ENCODE data around the gene PGA4.
"Not testable (repeated sequence)": the region's sequence is repeated elsewhere in the genome, so short reads cannot be mapped to it uniquely, and the experiment has no call there.

PGA4 gene

DNA sequence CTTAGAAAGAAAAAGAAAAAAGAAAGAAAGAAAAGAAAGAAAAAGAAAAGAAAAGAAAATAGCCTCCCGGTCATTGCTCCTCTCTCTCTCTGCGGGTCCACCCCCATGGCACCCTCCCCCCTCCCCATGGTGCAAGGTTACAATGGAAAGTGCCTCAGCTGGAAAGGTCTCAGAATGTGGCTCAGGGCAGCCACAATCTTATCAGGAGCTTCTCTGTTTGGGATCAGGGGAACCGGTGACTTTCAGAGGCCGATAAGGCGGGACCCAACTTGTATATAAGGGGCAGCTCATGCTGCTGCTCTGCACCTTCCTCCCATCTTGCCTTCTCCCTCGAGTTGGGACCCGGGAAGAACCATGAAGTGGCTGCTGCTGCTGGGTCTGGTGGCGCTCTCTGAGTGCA is at the start of gene PGA4:
Gene PGA4, plus strand, starts transcription at position 301 of the 400 bp plus-strand sequence. Its CDS starts 54 bp downstream, at position 355.
- DNase-seq (ENCODE audit: low read depth), result not testable (repeated sequence)

DNA sequence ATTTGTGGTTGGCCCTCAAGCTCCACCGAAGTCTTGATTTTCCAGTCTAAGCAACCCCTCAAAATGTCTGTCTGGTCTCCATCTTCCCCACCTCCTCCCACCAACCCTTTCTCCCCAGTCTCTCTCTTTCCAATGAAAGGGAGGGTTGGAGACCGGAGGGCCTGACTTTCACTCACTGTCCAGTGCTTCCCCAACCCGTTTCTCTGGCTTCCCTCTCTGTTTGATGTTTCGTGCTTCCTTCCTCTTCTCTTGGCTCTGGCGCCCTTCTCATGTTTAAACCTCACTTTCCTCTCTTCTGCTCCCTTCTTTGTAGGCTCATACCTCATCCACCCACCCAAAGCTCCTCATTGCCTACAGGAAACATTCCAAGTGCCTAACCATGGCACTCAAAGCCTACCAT is 49.8 kb upstream of the PGA4 start:
- no peak for DNase-seq (ENCODE audit: low read depth)

GRCh38 chr11:61172888-61173287 is 49.3 kb upstream of the PGA4 start:
- no peak for DNase-seq (ENCODE audit: low read depth)

GRCh38 chr11:61173456-61173855 is 48.7 kb upstream of the PGA4 start:
- peak; percentile 18 for DNase-seq (ENCODE audit: low read depth)

DNA sequence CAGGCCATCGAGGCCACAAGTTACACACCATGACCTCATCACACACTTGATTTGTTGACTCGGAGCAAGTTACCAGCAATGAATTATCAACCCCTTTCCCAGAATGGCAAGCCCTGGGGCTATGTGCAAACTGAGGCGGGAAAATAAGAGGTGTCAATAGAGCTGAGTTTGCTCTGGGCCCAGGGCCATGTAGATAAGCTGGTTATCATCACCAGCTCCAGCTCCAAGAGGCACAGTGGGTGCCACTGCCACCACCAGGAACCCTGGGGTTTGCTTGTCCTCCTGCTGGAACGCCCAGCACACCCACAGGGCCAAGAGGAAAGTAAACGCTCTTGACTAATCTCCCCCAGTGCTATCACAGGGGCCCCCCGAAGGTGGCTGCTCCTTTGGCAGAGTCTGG is 47.9 kb upstream of the PGA4 start:
- no peak for DNase-seq (ENCODE audit: low read depth)

DNA sequence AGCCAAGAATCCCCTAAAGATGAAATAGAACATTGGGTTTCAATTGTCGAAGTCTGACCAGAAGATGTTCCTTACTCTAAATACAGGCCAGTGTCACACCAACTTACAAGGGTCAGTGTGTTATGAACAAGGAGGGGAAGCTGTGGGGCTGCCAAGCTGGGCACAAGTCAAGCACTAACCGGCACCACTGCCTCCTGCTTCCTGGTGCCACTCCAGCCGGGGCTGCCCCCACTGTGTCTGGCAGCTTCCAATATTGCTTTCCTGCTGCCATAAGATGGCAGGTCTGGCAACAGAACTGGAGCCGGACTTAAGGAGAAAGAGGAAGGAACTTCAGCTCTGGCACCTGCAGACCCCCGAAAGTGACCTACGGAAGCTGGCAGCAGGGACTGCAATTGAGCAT is 47.2 kb upstream of the PGA4 start:
- DNase-seq (ENCODE audit: low read depth), result no peak

DNA sequence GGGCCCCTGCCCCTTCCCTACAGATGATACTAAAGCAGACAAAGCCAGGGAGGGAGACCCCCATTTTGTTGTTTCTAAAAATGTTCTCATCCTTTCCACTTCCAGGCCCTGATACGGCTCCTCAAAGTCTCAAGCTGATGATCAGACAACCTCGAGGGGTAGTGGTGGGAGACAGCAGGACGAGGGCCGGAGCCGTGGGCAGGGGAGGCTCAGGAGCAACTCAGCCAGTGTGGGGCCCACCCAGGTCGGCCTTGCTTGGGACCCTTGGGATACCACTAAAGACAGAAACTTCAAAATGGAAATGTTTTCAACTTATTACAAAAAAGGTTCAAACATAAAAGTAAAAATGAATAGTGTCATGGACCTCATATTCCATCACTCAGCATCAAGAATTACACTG is 45.7 kb upstream of the PGA4 start:
- no peak for DNase-seq (ENCODE audit: low read depth)

- not testable (repeated sequence) for DNase-seq (ENCODE audit: low read depth)
These were observed 41.9 kb upstream of the PGA4 start for GRCh38 chr11:61180205-61180604.

DNA sequence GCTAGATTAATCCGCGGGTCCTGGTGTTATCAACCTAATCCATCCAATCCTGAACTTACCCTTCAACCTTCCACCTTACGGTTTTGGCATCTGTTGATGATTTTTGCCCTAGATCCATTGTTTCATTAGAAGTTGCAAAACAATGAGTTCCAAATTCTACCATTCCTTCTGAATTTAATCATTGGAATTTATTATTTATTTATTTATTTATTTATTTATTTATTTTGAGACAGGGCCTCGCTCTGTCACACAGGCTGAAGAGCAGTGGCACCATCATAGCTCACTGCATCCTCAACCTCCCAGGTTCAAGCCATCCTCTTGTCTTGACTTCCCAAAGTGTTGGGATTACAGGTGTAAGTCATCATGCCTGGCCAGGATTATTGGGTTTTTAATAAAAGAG is 40.7 kb upstream of the PGA4 start:
- DNase-seq (ENCODE audit: low read depth), result no peak

GRCh38 chr11:61183645-61184044 is 38.5 kb upstream of the PGA4 start:
- DNase-seq (ENCODE audit: low read depth), result no peak

GRCh38 chr11:61186504-61186903 is 35.6 kb upstream of the PGA4 start:
- no peak for DNase-seq (ENCODE audit: low read depth)

GRCh38 chr11:61187505-61188130 is 34.5 kb upstream of the PGA4 start:
- peak; percentile 67 for DNase-seq (ENCODE audit: low read depth)

- DNase-seq (ENCODE audit: low read depth), result no peak
These were observed 32.2 kb upstream of the PGA4 start for GRCh38 chr11:61189933-61190332.

DNA sequence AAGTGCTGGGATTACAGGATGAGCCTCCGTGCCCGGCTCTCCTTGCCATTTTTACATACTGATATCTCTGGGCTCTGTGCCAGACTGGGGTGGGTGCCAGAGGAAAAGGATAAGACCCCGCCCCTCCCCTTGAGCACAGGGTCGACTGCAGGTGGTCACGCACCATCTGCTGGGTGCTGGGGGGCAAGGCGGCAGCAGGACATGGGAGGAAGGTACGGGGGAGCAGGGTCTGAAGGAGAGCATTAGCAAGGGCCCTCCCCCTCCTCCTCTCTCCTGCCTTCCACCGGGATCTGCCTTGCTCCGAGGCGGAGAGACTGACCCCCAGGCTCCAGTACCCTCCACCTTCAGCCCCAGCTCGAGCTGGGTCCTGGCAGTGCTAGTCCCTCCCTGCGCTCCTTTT is 28.6 kb upstream of the PGA4 start:
- DNase-seq (ENCODE audit: low read depth), result no peak

DNA sequence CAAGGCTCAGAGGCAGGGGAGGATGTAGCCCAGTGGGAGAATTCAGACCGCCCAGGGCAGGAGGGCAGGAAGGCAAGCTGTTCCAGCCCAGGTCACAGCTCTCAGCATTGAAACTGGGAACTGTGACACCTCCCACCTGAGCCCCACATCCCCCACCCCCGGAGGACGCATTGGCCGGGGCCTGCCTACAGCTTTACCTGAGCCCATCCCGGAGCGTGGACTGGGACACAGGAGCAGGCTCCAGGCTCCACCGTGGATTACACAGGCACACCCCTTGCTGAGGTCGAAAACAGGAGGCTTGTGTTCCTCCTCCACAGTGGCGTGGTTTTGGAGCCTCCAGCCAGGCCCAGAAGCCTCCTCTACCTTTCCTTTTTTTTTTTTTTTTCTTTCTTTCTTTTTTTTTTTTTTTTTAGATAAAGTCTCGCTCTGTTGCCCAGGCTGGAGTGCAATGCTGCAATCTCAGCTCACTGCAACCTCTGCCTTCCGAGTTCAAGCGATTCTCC is 27.9 kb upstream of the PGA4 start:
- no peak for DNase-seq (ENCODE audit: low read depth)

DNA sequence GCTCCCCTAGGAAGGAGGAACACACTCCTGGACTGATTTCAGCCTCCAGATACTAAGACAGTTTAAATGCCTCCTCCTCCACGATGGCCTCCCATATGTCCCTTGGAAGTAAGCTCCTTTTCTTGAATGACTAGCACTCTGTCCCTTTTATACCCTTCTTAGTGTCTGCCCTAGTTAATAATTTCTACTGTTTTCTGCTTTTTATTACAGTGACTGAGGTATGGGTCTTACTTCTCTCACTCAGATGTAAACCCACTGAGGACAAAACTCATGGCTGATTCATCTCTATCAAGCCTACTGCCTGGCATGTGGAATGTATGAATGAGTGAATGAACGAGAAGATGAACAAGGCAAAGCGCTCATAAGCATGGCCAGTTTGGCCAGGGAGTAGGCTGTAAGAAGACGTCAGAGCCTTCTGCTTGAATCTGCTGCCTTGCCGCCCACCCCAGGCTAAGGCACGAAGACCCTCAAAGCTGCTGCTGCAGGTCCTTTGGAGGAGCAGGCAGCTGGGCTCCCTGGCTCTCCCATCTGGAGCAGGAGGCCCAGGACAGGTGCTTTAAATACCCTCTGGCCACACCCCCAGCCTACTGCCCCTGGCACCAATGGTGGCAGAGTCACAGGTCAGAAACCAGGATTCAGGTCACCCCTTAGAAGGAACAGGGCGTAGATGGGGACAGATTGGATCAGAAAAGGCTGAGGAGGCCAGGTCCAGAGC is 27.0 kb upstream of the PGA4 start:
- DNase-seq (ENCODE audit: low read depth), result no peak

GRCh38 chr11:61195719-61196118 is 26.4 kb upstream of the PGA4 start:
- DNase-seq (ENCODE audit: low read depth), result no peak

DNA sequence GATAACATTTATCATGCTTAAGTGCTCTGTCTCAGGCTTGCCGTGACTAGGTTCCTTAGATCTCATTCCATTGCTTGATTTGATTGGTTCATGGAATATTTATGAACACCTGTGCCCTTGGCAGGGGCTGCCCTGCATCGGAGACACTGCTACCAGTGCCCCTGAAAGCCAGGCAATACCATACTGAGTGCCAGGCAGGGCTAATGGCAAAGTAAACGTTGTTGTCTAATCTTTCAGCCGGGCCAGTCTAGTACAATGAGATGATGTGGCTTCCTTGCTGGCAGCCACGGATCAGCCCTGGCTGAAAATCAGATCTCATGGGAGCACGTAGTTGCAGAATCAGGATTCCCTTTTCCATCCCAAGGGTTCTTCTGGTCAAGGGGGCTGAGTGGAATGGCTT is 23.8 kb upstream of the PGA4 start:
- no peak for DNase-seq (ENCODE audit: low read depth)

- DNase-seq (ENCODE audit: low read depth), result no peak
These were observed 23.1 kb upstream of the PGA4 start for GRCh38 chr11:61198948-61199523.

GRCh38 chr11:61201476-61201875 is 20.7 kb upstream of the PGA4 start:
- DNase-seq (ENCODE audit: low read depth), result no peak

GRCh38 chr11:61202950-61203746 is 19.0 kb upstream of the PGA4 start, which contains the start of gene PGA3:
Gene PGA3, plus strand, starts transcription at chr11:61203515. Its CDS starts 50 bp downstream, at chr11:61203565.
- not testable (repeated sequence) for DNase-seq (ENCODE audit: low read depth)

- not testable (repeated sequence) for DNase-seq (ENCODE audit: low read depth)
These were observed 18.3 kb upstream of the PGA4 start for GRCh38 chr11:61203873-61204272.
